Calu3 (cell line): Measurements from ENCODE around the gene R3HDM2. TPM values are rescaled to one million over a fixed set of nuclear protein-coding genes. Genes with fewer than 3 reads are reported as not detected.
"Not testable (repeated sequence)": the region's sequence is repeated elsewhere in the genome, so short reads cannot be mapped to it uniquely, and the experiment has no call there.

Source experiments
- BruUV-seq: library from RNA; stranded (reverse); fragments of 400-500 nt; replicated peaks from 2 replicates; lab custom pipeline; 2021; lab: Mats Ljungman, UMichigan
- CTCF ChIA-PET: fragments of 300-600 bp; sonication (Branson Sonifier 250); formaldehyde crosslinking; loops from one replicate; lab custom pipeline; 2022; ENCODE audit warnings: antibody characterized with exemption; lab: Charles Lee
- DNase-seq: peaks from one replicate; pipeline ENCODE4 v3.0.0; 2022
- H3K27ac Mint-ChIP-seq: one replicate; pipeline ENCODE4 v1.8.0; 2022; ENCODE audit warnings: mixed read lengths; ENCODE audit not compliant: unreplicated experiment
- H3K27me3 Mint-ChIP-seq: one replicate; pipeline ENCODE4 v1.8.0; 2022; ENCODE audit warnings: mixed read lengths; ENCODE audit not compliant: unreplicated experiment
- H3K36me3 Mint-ChIP-seq: one replicate; pipeline ENCODE4 v1.8.0; 2022; ENCODE audit warnings: mild to moderate bottlenecking, moderate library complexity, mixed read lengths; ENCODE audit not compliant: insufficient read depth, unreplicated experiment
- H3K4me1 Mint-ChIP-seq: one replicate; pipeline ENCODE4 v1.8.0; 2022; ENCODE audit warnings: mild to moderate bottlenecking, low read depth, mixed read lengths; ENCODE audit not compliant: unreplicated experiment
- H3K4me3 Mint-ChIP-seq: one replicate; pipeline ENCODE4 v1.8.0; 2022; ENCODE audit warnings: mild to moderate bottlenecking, low read depth, moderate library complexity, mixed read lengths; ENCODE audit not compliant: unreplicated experiment
- H3K9me3 Mint-ChIP-seq: one replicate; pipeline ENCODE4 v1.8.0; 2022; ENCODE audit warnings: low read depth, mixed read lengths; ENCODE audit not compliant: unreplicated experiment
- intact Hi-C: fragments of 100-400 bp; cut with micrococcal nuclease; formaldehyde crosslinking; loops from one replicate; pipeline ENCODE4 v1.10.0; 2022; ENCODE audit not compliant: unreplicated experiment
- total RNA-seq: library from RNA; stranded (reverse); gene quantifications from 2 replicates; pipeline ENCODE4 v1.2.3, GENCODE V29; 2022
- TF ChIP-seq, protein P1 (sequence below): fragments of 200-600 bp; IDR thresholded peaks from one replicate; pipeline ENCODE4 v1.8.0; 2022; ENCODE audit warnings: antibody characterized with exemption; ENCODE audit not compliant: unreplicated experiment

R3HDM2 gene
- total RNA-seq, 1 experiment from 2014 or later: 77.3 TPM

- H3K36me3 Mint-ChIP-seq: peaks cover under 1% of the 10 kb centered on the region
- no peak for DNase-seq
- BruUV-seq: no TSS peak
- no peaks in the 10 kb centered on the region for H3K27me3 Mint-ChIP-seq
- intact Hi-C loops: no loop called here
- H3K4me1 Mint-ChIP-seq: no peaks in the 10 kb centered on the region
- no peaks in the 10 kb centered on the region for H3K9me3 Mint-ChIP-seq
- H3K27ac Mint-ChIP-seq: no peak overlapping the region
- TF ChIP-seq, protein P1, sequence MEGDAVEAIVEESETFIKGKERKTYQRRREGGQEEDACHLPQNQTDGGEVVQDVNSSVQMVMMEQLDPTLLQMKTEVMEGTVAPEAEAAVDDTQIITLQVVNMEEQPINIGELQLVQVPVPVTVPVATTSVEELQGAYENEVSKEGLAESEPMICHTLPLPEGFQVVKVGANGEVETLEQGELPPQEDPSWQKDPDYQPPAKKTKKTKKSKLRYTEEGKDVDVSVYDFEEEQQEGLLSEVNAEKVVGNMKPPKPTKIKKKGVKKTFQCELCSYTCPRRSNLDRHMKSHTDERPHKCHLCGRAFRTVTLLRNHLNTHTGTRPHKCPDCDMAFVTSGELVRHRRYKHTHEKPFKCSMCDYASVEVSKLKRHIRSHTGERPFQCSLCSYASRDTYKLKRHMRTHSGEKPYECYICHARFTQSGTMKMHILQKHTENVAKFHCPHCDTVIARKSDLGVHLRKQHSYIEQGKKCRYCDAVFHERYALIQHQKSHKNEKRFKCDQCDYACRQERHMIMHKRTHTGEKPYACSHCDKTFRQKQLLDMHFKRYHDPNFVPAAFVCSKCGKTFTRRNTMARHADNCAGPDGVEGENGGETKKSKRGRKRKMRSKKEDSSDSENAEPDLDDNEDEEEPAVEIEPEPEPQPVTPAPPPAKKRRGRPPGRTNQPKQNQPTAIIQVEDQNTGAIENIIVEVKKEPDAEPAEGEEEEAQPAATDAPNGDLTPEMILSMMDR: no peak
- CTCF ChIA-PET: no interaction called here
- H3K4me3 Mint-ChIP-seq: no peak overlapping the region
Measured at GRCh38 chr12:57323416-57323815, 107.4 kb downstream of the R3HDM2 start.

- CTCF ChIA-PET: interaction anchor here (2.1 kb wide), 1 partner anchor 11 kb away, joined by 4 read pairs; no protein-coding TSS in a partner anchor
- no TSS peak for BruUV-seq
- no peak overlapping the region for H3K27ac Mint-ChIP-seq
- H3K4me1 Mint-ChIP-seq: no peaks in the 10 kb centered on the region
- DNase-seq: no peak
- H3K36me3 Mint-ChIP-seq: peaks cover 7% of the 10 kb centered on the region
- intact Hi-C loops: no loop called here
- no peak overlapping the region for H3K4me3 Mint-ChIP-seq
- H3K27me3 Mint-ChIP-seq: no peaks in the 10 kb centered on the region
- TF ChIP-seq, protein P1: no peak
- no peaks in the 10 kb centered on the region for H3K9me3 Mint-ChIP-seq
Measured at GRCh38 chr12:57320639-57321038, 110.2 kb downstream of the R3HDM2 start.

- BruUV-seq: no TSS peak
- H3K4me3 Mint-ChIP-seq: no peak overlapping the region
- H3K4me1 Mint-ChIP-seq: no peaks in the 10 kb centered on the region
- intact Hi-C loops: no loop called here
- no peak overlapping the region for H3K27ac Mint-ChIP-seq
- peaks cover 7% of the 10 kb centered on the region for H3K36me3 Mint-ChIP-seq
- no peak for DNase-seq
- no peaks in the 10 kb centered on the region for H3K27me3 Mint-ChIP-seq
- H3K9me3 Mint-ChIP-seq: no peaks in the 10 kb centered on the region
- TF ChIP-seq, protein P1: no peak
- CTCF ChIA-PET: interaction anchor here (2.1 kb wide), 1 partner anchor 10 kb away, joined by 4 read pairs; no protein-coding TSS in a partner anchor
Measured at GRCh38 chr12:57319678-57320469, 111.0 kb downstream of the R3HDM2 start.

DNA sequence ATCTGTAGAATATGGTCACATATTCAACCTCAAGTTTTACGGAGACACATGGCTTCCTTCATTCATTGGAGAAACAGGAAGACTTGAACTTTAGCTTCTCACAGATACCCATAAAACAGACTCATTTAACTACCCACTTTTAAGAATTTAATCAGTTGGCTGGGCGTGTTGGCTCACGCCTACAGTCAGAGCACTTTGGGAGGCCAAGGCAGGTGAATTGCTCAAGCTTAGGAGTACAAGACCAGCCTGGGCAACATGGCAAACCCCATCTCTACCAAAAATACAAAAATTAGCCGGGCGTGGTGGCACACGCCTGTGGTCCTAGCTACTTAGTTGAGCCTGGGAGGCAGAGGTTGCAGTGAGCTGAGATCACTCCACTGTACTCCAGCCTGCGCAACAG is 115.2 kb downstream of the R3HDM2 start:
- H3K9me3 Mint-ChIP-seq: no peaks in the 10 kb centered on the region
- intact Hi-C loops: no loop called here
- TF ChIP-seq, protein P1: no peak
- H3K27ac Mint-ChIP-seq: no peak overlapping the region
- no peaks in the 10 kb centered on the region for H3K4me1 Mint-ChIP-seq
- H3K36me3 Mint-ChIP-seq: peaks cover 7% of the 10 kb centered on the region
- H3K27me3 Mint-ChIP-seq: no peaks in the 10 kb centered on the region
- no TSS peak for BruUV-seq
- no peak overlapping the region for H3K4me3 Mint-ChIP-seq
- DNase-seq: no peak
- CTCF ChIA-PET: no interaction called here

- CTCF ChIA-PET: interaction anchor here (1.0 kb wide), 1 partner anchor 118 kb away, joined by 3 read pairs; no protein-coding TSS in a partner anchor
- intact Hi-C loops, H3K9me3 Mint-ChIP-seq, H3K4me3 Mint-ChIP-seq, H3K36me3 Mint-ChIP-seq, H3K27me3 Mint-ChIP-seq, BruUV-seq, H3K4me1 Mint-ChIP-seq, H3K27ac Mint-ChIP-seq, DNase-seq: not testable (repeated sequence)
Measured at GRCh38 chr12:57312287-57312686, 118.6 kb downstream of the R3HDM2 start.
